DND-41 (cell line): Measurements from ENCODE around the gene TMEM18.

Source experiments
- EZH2 ChIP-seq: IDR thresholded peaks from 3 replicates; pipeline ENCODE4 v1.6.1; 2012; ENCODE audit warnings: borderline replicate concordance, low read depth, mild to moderate bottlenecking, moderate library complexity, low read length, inconsistent platforms; ENCODE audit not compliant: severe bottlenecking
- TF ChIP-seq, protein P1 (sequence below): IDR thresholded peaks from 2 replicates; pipeline ENCODE4 v1.5.1; 2012; ENCODE audit warnings: borderline replicate concordance, low read length, moderate library complexity, mild to moderate bottlenecking; ENCODE audit not compliant: poor library complexity, severe bottlenecking; ENCODE audit errors: extremely low read depth

DNA sequence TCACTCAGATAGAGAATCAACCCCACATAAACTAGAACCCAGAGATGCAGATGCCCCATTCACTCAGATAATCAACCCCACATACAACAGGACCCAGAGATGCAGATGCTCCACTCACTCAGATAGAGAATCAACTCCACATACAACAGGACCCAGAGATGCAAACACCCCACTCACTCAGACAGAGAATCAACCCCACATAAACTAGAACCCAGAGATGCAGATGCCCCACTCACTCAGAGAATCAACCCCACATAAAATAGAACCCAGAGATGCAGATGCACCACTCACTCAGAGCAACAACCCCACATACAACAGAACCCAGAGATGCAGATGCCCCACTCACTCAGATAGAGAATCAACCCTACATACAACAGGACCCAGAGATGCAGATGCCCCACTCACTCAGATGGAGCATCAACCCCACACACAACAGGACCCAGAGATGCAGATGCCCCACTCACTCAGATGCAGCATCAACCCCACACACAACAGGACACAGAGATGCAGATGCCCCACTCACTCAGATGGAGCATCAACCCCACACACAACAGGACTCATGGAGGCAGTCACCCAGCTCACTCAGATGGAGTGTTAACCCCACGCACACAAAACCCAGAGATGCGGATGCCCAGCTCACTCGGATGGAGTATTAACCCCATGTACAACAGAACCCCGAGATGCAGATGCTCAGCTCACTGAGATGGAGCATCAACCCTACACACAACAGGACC is 11.7 kb downstream of the TMEM18 start:
- TF ChIP-seq, protein P1, sequence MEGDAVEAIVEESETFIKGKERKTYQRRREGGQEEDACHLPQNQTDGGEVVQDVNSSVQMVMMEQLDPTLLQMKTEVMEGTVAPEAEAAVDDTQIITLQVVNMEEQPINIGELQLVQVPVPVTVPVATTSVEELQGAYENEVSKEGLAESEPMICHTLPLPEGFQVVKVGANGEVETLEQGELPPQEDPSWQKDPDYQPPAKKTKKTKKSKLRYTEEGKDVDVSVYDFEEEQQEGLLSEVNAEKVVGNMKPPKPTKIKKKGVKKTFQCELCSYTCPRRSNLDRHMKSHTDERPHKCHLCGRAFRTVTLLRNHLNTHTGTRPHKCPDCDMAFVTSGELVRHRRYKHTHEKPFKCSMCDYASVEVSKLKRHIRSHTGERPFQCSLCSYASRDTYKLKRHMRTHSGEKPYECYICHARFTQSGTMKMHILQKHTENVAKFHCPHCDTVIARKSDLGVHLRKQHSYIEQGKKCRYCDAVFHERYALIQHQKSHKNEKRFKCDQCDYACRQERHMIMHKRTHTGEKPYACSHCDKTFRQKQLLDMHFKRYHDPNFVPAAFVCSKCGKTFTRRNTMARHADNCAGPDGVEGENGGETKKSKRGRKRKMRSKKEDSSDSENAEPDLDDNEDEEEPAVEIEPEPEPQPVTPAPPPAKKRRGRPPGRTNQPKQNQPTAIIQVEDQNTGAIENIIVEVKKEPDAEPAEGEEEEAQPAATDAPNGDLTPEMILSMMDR, result no peak
- TF ChIP-seq EZH2, result no peak
